Activated CD4-positive, CD25-positive, alpha-beta regulatory T cell treated with anti-CD3 and anti-CD28 coated beads, Interleukin-2, amount 50 U/mL, for 72 hours (primary cell): ENCODE measurements around the gene ERH.
A peak's percentile ranks its signal among the peaks of the same experiment; 100 is the strongest.
"Not testable (repeated sequence)": the region's sequence is repeated elsewhere in the genome, so short reads cannot be mapped to it uniquely, and the experiment has no call there.

Source experiments
- DNase-seq: peaks from one replicate; pipeline ENCODE4 v3.0.0; 2021

ERH gene

GRCh38 chr14:69398053-69398817 is at the start of gene ERH, which contains the start of gene SLC39A9:
Gene ERH, minus strand, starts transcription at chr14:69398299. Its CDS starts 66 bp downstream, at chr14:69398233.
Gene SLC39A9, plus strand, starts transcription at chr14:69398692. Its CDS starts 678 bp downstream, at chr14:69399370.
- peak; percentile 90 for DNase-seq

GRCh38 chr14:69443296-69443805 is 45.3 kb upstream of the ERH start:
- no peak for DNase-seq

GRCh38 chr14:69441948-69442347 is 43.8 kb upstream of the ERH start:
- no peak for DNase-seq

- no peak for DNase-seq
Observed at GRCh38 chr14:69439521-69440270, 41.6 kb upstream of the ERH start.

GRCh38 chr14:69432364-69432763 is 34.3 kb upstream of the ERH start:
- DNase-seq, result no peak

GRCh38 chr14:69430306-69430939 is 32.3 kb upstream of the ERH start:
- DNase-seq, result no peak

- no peak for DNase-seq
Observed at GRCh38 chr14:69429643-69430042, 31.5 kb upstream of the ERH start.

- no peak for DNase-seq
Observed at GRCh38 chr14:69428289-69428998, 30.3 kb upstream of the ERH start.

- no peak for DNase-seq
Observed at GRCh38 chr14:69427596-69427995, 29.5 kb upstream of the ERH start.

- no peak for DNase-seq
Observed at GRCh38 chr14:69424149-69424923, 26.2 kb upstream of the ERH start.

GRCh38 chr14:69423279-69423678 is 25.2 kb upstream of the ERH start:
- no peak for DNase-seq

- not testable (repeated sequence) for DNase-seq
Observed at GRCh38 chr14:69416087-69416486, 18.0 kb upstream of the ERH start.

GRCh38 chr14:69413483-69413882 is 15.4 kb upstream of the ERH start:
- DNase-seq, result no peak

GRCh38 chr14:69408331-69408960 is 10.3 kb upstream of the ERH start:
- no peak for DNase-seq

GRCh38 chr14:69405762-69406161 is 7.7 kb upstream of the ERH start:
- no peak for DNase-seq

- no peak for DNase-seq
Observed at GRCh38 chr14:69404883-69405282, 6.8 kb upstream of the ERH start.

- no peak for DNase-seq
Observed at GRCh38 chr14:69404478-69404877, 6.4 kb upstream of the ERH start.

GRCh38 chr14:69401841-69402240 is 3.7 kb upstream of the ERH start:
- no peak for DNase-seq

- DNase-seq, result no peak
Observed at GRCh38 chr14:69400154-69400553, 2.1 kb upstream of the ERH start.

- DNase-seq, result no peak
Observed at GRCh38 chr14:69399750-69400149, 1.7 kb upstream of the ERH start.

- DNase-seq, result no peak
Observed at GRCh38 chr14:69398818-69399210, 715 bp upstream of the ERH start.

- DNase-seq, result no peak
Observed at GRCh38 chr14:69395929-69396328, 2.2 kb downstream of the ERH start.
